ENCODE data around the gene FXYD3. TPM values are rescaled to one million over a fixed set of nuclear protein-coding genes. Genes with fewer than 3 reads are reported as not detected.

FXYD3 gene
- total and polyA plus RNA-seq, 2 experiments from 2014 or later, result 0.81 TPM; not detected in 1

DNA sequence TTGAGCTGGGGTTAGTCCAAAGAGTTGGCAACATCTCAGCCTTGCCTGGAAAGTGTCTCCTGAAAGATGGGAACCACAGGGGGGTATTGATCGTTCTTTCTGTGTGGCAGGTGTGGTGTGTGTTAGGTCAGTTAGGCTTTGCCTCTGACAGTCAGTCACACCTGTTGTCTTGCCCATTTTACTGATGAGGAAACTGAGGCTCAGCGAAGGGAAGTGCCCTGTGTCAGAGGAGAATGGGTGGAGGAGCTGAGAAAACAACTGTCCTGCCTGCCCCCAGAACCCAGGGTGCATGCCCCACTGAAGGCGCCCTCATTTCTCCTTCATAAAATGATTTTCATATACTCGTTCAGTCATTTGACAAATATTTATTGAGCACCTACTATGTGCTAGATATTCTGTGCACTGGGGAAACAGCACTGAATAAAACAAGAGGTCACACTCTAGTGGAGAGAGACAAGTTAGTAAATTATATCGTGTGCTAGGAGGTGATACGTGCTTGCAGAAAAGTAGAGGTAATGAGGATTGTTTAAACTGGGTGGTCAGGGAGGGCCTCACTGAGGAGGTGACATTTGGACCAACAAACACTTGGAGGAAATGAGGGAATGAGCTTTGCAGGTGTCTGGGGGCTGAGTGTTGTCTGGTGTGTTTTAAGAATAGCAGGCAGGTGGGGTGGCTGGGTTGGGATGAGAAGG, 40.5 kb downstream of the FXYD3 start:
- Histone ChIP-seq H3K36me3 (ENCODE audit: insufficient read depth) (peaks cover 31% of the 10 kb centered on the region), H4K20me1 (replicated peaks; ENCODE audit: insufficient read depth) (peaks cover 12% of the 10 kb centered on the region; the same call in 1 of the 2 replicates), H3K27me3 (ENCODE audit: insufficient read depth) (no peaks in the 10 kb centered on the region), H3K79me2 (replicated peaks; ENCODE audit: insufficient read depth) (peaks cover 16% of the 10 kb centered on the region), H3F3A (replicated peaks; ENCODE audit: low read depth) (peaks cover 15% of the 10 kb centered on the region; the same call in 1 of the 2 replicates), H3K4me3 (peak overlapping the region; percentile 90), H3K9me2 (ENCODE audit: insufficient read depth) (no peaks in the 10 kb centered on the region), H3K4me2 (peak overlapping the region; percentile 84), H2AFZ (no peak overlapping the region), H3K4me1 (ENCODE audit: insufficient read depth) (peaks cover 25% of the 10 kb centered on the region), H3K27ac (ENCODE audit: low read depth) (no peak overlapping the region; the same call in 1 of the 2 replicates)
- Mint-ChIP-seq H3K27ac (no peak overlapping the region), H3K36me3 (ENCODE audit: low read depth) (peaks cover 50% of the 10 kb centered on the region), H3K4me3 (peak overlapping the region; percentile 90), H3K27me3 (ENCODE audit: insufficient read depth, low read depth, poor library complexity) (peaks cover 12% of the 10 kb centered on the region), H3K9me3 (no peaks in the 10 kb centered on the region), H3K4me1 (peaks cover 34% of the 10 kb centered on the region)
- DNase-seq (ENCODE audit: low spot score) (no peak), ATAC-seq (no peak)
- TF ChIP-seq, protein P1, sequence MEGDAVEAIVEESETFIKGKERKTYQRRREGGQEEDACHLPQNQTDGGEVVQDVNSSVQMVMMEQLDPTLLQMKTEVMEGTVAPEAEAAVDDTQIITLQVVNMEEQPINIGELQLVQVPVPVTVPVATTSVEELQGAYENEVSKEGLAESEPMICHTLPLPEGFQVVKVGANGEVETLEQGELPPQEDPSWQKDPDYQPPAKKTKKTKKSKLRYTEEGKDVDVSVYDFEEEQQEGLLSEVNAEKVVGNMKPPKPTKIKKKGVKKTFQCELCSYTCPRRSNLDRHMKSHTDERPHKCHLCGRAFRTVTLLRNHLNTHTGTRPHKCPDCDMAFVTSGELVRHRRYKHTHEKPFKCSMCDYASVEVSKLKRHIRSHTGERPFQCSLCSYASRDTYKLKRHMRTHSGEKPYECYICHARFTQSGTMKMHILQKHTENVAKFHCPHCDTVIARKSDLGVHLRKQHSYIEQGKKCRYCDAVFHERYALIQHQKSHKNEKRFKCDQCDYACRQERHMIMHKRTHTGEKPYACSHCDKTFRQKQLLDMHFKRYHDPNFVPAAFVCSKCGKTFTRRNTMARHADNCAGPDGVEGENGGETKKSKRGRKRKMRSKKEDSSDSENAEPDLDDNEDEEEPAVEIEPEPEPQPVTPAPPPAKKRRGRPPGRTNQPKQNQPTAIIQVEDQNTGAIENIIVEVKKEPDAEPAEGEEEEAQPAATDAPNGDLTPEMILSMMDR (conservative IDR thresholded peaks at IDR 0.05; ENCODE audit: low read depth in 2 of 2), result no peak

DNA sequence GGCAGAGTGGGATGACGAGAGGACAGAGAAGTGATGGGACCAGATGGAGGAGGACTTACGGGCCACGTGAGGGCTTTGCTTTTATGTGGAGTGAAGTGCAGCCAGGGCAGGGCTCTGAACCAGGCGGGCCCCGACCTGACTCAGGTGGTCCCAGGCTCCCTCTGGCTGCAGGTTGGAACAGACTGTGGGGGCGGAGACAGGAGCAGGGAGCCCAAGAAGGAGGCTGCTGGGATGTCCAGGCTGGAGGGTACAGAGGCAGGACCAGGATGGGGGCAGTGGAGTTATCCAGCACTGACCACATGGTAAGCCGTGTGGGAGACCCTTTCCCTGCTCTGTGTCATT, 41.0 kb downstream of the FXYD3 start:
- Mint-ChIP-seq H3K27ac (no peak overlapping the region), H3K4me3 (peak overlapping the region; percentile 90), H3K4me1 (peaks cover 29% of the 10 kb centered on the region), H3K9me3 (no peaks in the 10 kb centered on the region; the same call in 2 of the 3 replicates), H3K36me3 (ENCODE audit: low read depth) (peaks cover 55% of the 10 kb centered on the region), H3K27me3 (ENCODE audit: insufficient read depth, low read depth, poor library complexity) (peaks cover 8% of the 10 kb centered on the region)
- Histone ChIP-seq H3F3A (replicated peaks; ENCODE audit: low read depth) (peaks cover 10% of the 10 kb centered on the region; the same call in 1 of the 2 replicates), H3K4me2 (no peak overlapping the region; the same call in 1 of the 2 replicates), H4K20me1 (replicated peaks; ENCODE audit: insufficient read depth) (peaks cover 12% of the 10 kb centered on the region; the same call in 1 of the 2 replicates), H3K36me3 (ENCODE audit: insufficient read depth) (peaks cover 31% of the 10 kb centered on the region), H2AFZ (no peak overlapping the region), H3K27ac (ENCODE audit: low read depth) (no peak overlapping the region; the same call in 1 of the 2 replicates), H3K4me3 (peak overlapping the region; percentile 90; the same call in 1 of the 2 replicates), H3K4me1 (ENCODE audit: insufficient read depth) (peaks cover 20% of the 10 kb centered on the region), H3K27me3 (ENCODE audit: insufficient read depth) (no peaks in the 10 kb centered on the region), H3K79me2 (replicated peaks; ENCODE audit: insufficient read depth) (peaks cover 16% of the 10 kb centered on the region), H3K9me2 (ENCODE audit: insufficient read depth) (no peaks in the 10 kb centered on the region)
- no peak for TF ChIP-seq NANOG (IDR thresholded peaks at IDR 0.05; ENCODE audit: borderline replicate concordance)
- TF ChIP-seq, protein P1 (conservative IDR thresholded peaks at IDR 0.05; ENCODE audit: low read depth in 2 of 2), result peak in 1 of 2 experiments; percentile 35; a peak in 2 of 4 replicates
- no peak for DNase-seq (ENCODE audit: low spot score)
- no peak for ATAC-seq

DNA sequence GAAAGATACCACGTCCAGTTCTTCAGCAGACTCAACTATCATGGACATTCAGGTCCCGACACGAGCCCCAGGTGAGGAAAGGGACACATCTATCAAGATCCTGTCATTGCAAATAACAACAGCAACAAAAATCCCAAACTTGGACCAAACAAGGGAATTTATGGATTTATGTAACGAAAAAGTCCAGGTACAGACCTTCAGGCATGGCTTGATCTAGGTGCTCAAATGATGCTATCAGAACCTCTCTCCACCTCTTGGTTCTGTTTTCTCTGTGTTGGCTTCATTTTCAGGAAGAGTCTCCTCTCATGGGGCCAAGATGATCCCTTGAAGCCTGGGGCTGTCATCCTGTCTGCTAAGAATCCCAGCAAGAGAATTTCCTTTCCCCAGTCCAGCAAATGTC, 41.8 kb downstream of the FXYD3 start:
- Histone ChIP-seq H3K9me2 (ENCODE audit: insufficient read depth) (no peaks in the 10 kb centered on the region), H3K4me1 (ENCODE audit: insufficient read depth) (peaks cover 18% of the 10 kb centered on the region), H3K27me3 (ENCODE audit: insufficient read depth) (no peaks in the 10 kb centered on the region), H3F3A (replicated peaks; ENCODE audit: low read depth) (peaks cover 9% of the 10 kb centered on the region; the same call in 1 of the 2 replicates), H3K4me2 (no peak overlapping the region), H3K27ac (ENCODE audit: low read depth) (no peak overlapping the region), H3K79me2 (replicated peaks; ENCODE audit: insufficient read depth) (peaks cover 16% of the 10 kb centered on the region), H4K20me1 (replicated peaks; ENCODE audit: insufficient read depth) (peaks cover 12% of the 10 kb centered on the region; the same call in 1 of the 2 replicates), H3K36me3 (ENCODE audit: insufficient read depth) (peaks cover 38% of the 10 kb centered on the region), H3K4me3 (no peak overlapping the region), H2AFZ (no peak overlapping the region)
- DNase-seq (ENCODE audit: low spot score) (no peak), ATAC-seq (no peak)
- Mint-ChIP-seq H3K9me3 (no peaks in the 10 kb centered on the region; the same call in 2 of the 3 replicates), H3K27ac (no peak overlapping the region), H3K36me3 (ENCODE audit: low read depth) (peaks cover 63% of the 10 kb centered on the region), H3K4me3 (no peak overlapping the region), H3K4me1 (peaks cover 22% of the 10 kb centered on the region), H3K27me3 (ENCODE audit: insufficient read depth, low read depth, poor library complexity) (peaks cover 3% of the 10 kb centered on the region)
- TF ChIP-seq, protein P1 (conservative IDR thresholded peaks at IDR 0.05; ENCODE audit: low read depth in 2 of 2), result no peak
- TF ChIP-seq ZNF331 (CRISPR knock-in tag; IDR thresholded peaks at IDR 0.05; ENCODE audit: low read depth) (no peak), EZH2phosphoT487 (IDR thresholded peaks at IDR 0.05; ENCODE audit: unreplicated experiment) (no peak), JUNB (IDR thresholded peaks at IDR 0.05; ENCODE audit: unreplicated experiment) (no peak)
- TF ChIP-seq, protein P2, sequence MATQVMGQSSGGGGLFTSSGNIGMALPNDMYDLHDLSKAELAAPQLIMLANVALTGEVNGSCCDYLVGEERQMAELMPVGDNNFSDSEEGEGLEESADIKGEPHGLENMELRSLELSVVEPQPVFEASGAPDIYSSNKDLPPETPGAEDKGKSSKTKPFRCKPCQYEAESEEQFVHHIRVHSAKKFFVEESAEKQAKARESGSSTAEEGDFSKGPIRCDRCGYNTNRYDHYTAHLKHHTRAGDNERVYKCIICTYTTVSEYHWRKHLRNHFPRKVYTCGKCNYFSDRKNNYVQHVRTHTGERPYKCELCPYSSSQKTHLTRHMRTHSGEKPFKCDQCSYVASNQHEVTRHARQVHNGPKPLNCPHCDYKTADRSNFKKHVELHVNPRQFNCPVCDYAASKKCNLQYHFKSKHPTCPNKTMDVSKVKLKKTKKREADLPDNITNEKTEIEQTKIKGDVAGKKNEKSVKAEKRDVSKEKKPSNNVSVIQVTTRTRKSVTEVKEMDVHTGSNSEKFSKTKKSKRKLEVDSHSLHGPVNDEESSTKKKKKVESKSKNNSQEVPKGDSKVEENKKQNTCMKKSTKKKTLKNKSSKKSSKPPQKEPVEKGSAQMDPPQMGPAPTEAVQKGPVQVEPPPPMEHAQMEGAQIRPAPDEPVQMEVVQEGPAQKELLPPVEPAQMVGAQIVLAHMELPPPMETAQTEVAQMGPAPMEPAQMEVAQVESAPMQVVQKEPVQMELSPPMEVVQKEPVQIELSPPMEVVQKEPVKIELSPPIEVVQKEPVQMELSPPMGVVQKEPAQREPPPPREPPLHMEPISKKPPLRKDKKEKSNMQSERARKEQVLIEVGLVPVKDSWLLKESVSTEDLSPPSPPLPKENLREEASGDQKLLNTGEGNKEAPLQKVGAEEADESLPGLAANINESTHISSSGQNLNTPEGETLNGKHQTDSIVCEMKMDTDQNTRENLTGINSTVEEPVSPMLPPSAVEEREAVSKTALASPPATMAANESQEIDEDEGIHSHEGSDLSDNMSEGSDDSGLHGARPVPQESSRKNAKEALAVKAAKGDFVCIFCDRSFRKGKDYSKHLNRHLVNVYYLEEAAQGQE (IDR thresholded peaks at IDR 0.05; ENCODE audit: unreplicated experiment), result no peak

Data from GM23338 (cell line).